Heart right ventricle (tissue), 16 donors: ENCODE results near the gene PLCL2. TPM values are rescaled to one million over a fixed set of nuclear protein-coding genes. Genes with fewer than 3 reads are reported as not detected.

Experiments
- ATAC-seq, 8 donors: fragments of 200-7000 bp; cut with Tn5 transposase; one replicate each; pipeline ENCODE4 v1.9.1; 2020; ENCODE audit warnings: mild to moderate bottlenecking in 8 of 8, moderate library complexity in 8 of 8, moderate number of reproducible peaks in 1 of 8
- DNase-seq, 2 donors: peaks; one replicate each; pipeline ENCODE4 v3.0.0-alpha.2; 2020
- H3K27ac ChIP-seq, 10 donors: fragments of 200-600 bp; sonication (generic) in 2 of 10; one replicate each; pipeline versions ENCODE4 v1.5.0 to v1.8.0; 2020 to 2022; ENCODE audit warnings: mild to moderate bottlenecking in 3 of 10
- H3K27me3 ChIP-seq, 7 donors: fragments of 200-600 bp; one replicate each; pipeline ENCODE4 v1.8.0; 2021 to 2022; ENCODE audit warnings: mild to moderate bottlenecking in 2 of 7
- H3K36me3 ChIP-seq, 9 donors: fragments of 200-600 bp; sonication (generic) in 1 of 9; one replicate each; pipeline versions ENCODE4 v1.5.0 to v1.8.0; 2020 to 2022; ENCODE audit warnings: mild to moderate bottlenecking in 2 of 9
- H3K4me1 ChIP-seq, 9 donors: fragments of 200-600 bp; sonication (generic) in 1 of 9; one replicate each; pipeline versions ENCODE4 v1.5.0 to v1.8.0; 2020 to 2022; ENCODE audit warnings: mild to moderate bottlenecking in 4 of 9
- H3K4me3 ChIP-seq, 10 donors: fragments of 200-600 bp; sonication (generic) in 2 of 10; one replicate each; pipeline versions ENCODE4 v1.5.0 to v1.8.0; 2020 to 2022; ENCODE audit warnings: mild to moderate bottlenecking in 7 of 10, moderate library complexity in 2 of 10
- H3K9me3 ChIP-seq, 11 donors: fragments of 200-600 bp in 10 of 11; sonication (generic) in 2 of 11; one replicate each; pipeline versions ENCODE4 v1.5.0 to v1.8.0; 2013 to 2022; ENCODE audit warnings: mild to moderate bottlenecking in 2 of 11, control low read depth in 1 of 11, moderate library complexity in 1 of 11
- CTCF ChIP-seq, 9 donors: fragments of 200-600 bp; sonication (generic) in 2 of 9; IDR thresholded peaks; one replicate each; pipeline versions ENCODE4 v1.5.0 to v1.8.0; 2021 to 2022; ENCODE audit warnings: antibody characterized with exemption in 9 of 9, mild to moderate bottlenecking in 5 of 9, moderate library complexity in 1 of 9
- WGBS, 2 donors: extraction: QIAGEN DNeasy Blood & Tissue Kit; methylation state at CpG; one replicate each; pipeline ENCODE4 v1.1.7; 2013; ENCODE audit warnings: inconsistent platforms in 1 of 2; 5-methylcytosine and 5-hydroxymethylcytosine counted together
- intact Hi-C, 10 donors: fragments of 100-400 bp; cut with DNase I; formaldehyde crosslinking; loops; one replicate each; pipeline versions ENCODE4 v1.11.1 to v1.14.2; 2022
- polyA plus RNA-seq, 2 donors: library from polyadenylated mRNA; stranded (reverse); fragments of 200-250 nt; gene quantifications; one replicate each; pipeline ENCODE4 v1.2.3, GENCODE V29; 2013
- total RNA-seq, 10 donors: library from RNA; stranded (reverse); fragmentation: NEBNext Ultra II Directional in 3 of 10; extraction: Animal tissue kit (Norgen Biotek cat#: 25700) in 3 of 10; gene quantifications; one replicate each; pipeline versions ENCODE4 v1.2.1 to v1.2.4, GENCODE V29; 2021 to 2023
- donor health status: Arrhythmogenic right ventricular cardiomyopathy.
- donor health status: ischemic (EF 13 %, LVEDD 7.1; RV severe dilation, severe dysfunction).
- donor health status: healthy with polysubstance abuse.
- donor health status: DM: no; HTN: yes; CAD: no.
- donor health status: DM: no; HTN: no; CAD: no.
- donor health status: ischemic (EF 25% LVEDD 6.9; RV normal size, moderate dysfunction).
- donor health status: ischemic (EF 25% LVEDD 5.7; RV mildly dilated, moderate dysfunction).
- donor health status: healthy.
- donor health status: DM: yes; HTN: yes; CAD: no.
- donor health status: Ischemic cardiomyopathy.
- donor health status: ischemic (EF 35%, LVEDD 5.7; RV mildly dilated, moderate dysfunction).
- donor health status: nonischemic (EF 11% LVEDD 7.7; RV severe dilation, severe dysfunction).
- donor health status: DM: yes; HTN: yes; CAD: no.
- donor health status: PGD.
- donor health status: ischemic (EF 29% LVEDD 5.4; RV normal size, mild dysfunction).
- donor health status: nonischemic (EF 23%, LVEDD 6.1; RV moderate dilation, normal function).

Gene PLCL2
- total and polyA plus RNA-seq, 12 donors: 8.7 to 79.8 (median 53.0) TPM

DNA sequence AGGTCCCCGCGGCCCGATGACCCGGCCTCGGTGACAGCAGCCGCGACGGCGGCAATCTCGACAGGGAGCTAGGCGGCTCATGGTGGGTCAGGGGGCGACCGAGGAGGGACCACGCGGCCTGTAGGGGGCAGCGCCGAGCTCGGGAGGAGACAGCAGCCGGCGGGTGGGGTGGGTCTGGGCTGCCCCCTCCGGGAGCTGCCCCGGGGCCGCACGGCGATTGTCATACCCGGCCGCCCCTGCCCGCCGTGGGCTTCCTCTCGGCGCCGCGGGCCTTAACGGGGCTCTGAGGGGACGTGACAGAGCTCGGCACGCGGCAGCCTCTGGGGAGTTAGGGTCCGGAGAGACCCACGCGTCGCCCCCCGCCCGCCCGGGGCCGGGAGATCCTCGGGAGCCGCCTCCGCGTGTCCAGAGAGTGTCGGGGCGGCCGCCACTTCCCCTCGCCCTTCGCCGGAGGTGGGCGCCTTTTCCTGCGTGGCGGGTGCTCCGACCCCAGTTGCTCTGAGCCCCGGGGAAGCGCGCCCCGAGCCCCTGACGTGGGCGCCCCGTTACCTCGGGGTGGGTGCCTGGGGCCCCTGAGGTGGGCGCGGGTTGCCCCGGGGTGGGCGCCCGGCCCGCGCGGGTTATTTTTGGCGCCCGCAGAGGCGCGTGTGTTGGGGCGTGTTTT lies 539 bp upstream of the PLCL2 start:
- peak; percentile 50 to 79 (median 72) for TF ChIP-seq CTCF (IDR thresholded peaks at IDR 0.05)
- Histone ChIP-seq H3K4me3 (peak overlapping the region; percentile 76 to 97 (median 86)), H3K4me1 (peaks cover 6 to 65% (median 38%) of the 10 kb centered on the region in 9 donors), H3K27me3 (no peaks in the 10 kb centered on the region), H3K36me3 (no peaks in the 10 kb centered on the region), H3K9me3 (no peaks in the 10 kb centered on the region), H3K27ac (peak overlapping the region; percentile 85 to 98 (median 96))
- peak; percentile 74 to 84 for DNase-seq
- intact Hi-C loops: loop anchor here in 9 of 10 donors (2.0 to 10.0 kb wide), 13 partner anchors 41 to 351 kb away; partner anchors contain the start of gene DAZL (in 4 of the 9)
- ATAC-seq: peak; percentile 66 to 89 (median 78)
- WGBS, 2 donors: 1 to 3% methylated on average over 69 to 81 of the region's 81 CpGs

DNA sequence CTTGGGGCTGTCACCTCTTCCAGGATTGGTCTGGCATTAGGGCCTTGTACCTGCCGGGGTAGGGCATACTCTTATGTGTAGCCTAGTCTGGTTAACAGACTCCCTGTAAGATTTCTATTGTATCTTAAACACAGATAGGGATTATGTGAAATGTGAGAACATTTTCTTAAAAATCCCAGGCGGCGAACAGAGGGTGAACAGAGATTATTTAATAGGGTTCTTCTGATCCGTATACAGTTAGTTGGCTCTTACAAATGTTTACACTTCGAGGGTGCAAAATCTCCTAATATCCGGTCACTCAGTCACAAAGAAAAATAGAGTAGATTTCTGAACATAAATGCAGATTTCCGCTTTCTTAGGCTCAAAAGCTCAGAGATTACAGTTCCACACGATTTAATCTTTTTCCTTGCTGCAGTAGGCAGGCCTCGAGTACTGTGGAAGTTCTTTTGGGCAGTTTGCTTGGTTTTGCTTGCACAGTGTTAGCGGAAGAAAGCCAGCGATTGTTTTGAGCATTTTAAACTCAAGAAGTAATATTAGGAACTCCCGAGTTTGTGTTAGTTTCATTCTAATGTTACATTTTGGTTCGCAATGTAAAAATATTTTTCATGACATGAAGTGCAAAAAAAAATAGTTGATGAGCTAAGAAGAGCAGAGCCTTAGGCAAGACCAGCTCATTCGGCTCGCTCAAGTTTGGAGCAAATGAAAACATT lies 993 bp downstream of the PLCL2 start:
- no peak for TF ChIP-seq CTCF (IDR thresholded peaks at IDR 0.05)
- intact Hi-C loops: loop anchor here in 9 of 10 donors (2.0 to 10.0 kb wide), 11 partner anchors 39 to 349 kb away; partner anchors contain the start of gene DAZL (in 4 of the 9)
- peak overlapping the region; percentile 85 to 98 (median 96) for H3K27ac ChIP-seq
- H3K36me3 ChIP-seq: no peaks in the 10 kb centered on the region
- ATAC-seq: no peak
- H3K4me3 ChIP-seq: peak overlapping the region; percentile 76 to 97 (median 86)
- no peak for DNase-seq
- no peaks in the 10 kb centered on the region for H3K27me3 ChIP-seq
- 2 to 4% methylated on average over 15 of the region's 15 CpGs for WGBS, 2 donors
- peaks cover 6 to 78% (median 53%) of the 10 kb centered on the region in 9 donors for H3K4me1 ChIP-seq
- H3K9me3 ChIP-seq: no peaks in the 10 kb centered on the region

- TF ChIP-seq CTCF (IDR thresholded peaks at IDR 0.05): no peak
- Histone ChIP-seq H3K4me3 (peak overlapping the region; percentile 76 to 97 (median 86)), H3K27ac (peak overlapping the region; percentile 85 to 98 (median 96)), H3K4me1 (peaks cover 6 to 78% (median 58%) of the 10 kb centered on the region in 9 donors), H3K36me3 (no peaks in the 10 kb centered on the region), H3K27me3 (no peaks in the 10 kb centered on the region), H3K9me3 (no peaks in the 10 kb centered on the region)
- 10 to 13% methylated on average over 3 of the region's 3 CpGs for WGBS, 2 donors
- ATAC-seq: no peak
- intact Hi-C loops: loop anchor here in 9 of 10 donors (5.0 to 10.0 kb wide), 10 partner anchors 121 to 349 kb away; partner anchors contain the start of gene DAZL (in 4 of the 9)
- DNase-seq: no peak
Observed at GRCh38 chr3:16886303-16886683, 1.5 kb downstream of the PLCL2 start.

DNA sequence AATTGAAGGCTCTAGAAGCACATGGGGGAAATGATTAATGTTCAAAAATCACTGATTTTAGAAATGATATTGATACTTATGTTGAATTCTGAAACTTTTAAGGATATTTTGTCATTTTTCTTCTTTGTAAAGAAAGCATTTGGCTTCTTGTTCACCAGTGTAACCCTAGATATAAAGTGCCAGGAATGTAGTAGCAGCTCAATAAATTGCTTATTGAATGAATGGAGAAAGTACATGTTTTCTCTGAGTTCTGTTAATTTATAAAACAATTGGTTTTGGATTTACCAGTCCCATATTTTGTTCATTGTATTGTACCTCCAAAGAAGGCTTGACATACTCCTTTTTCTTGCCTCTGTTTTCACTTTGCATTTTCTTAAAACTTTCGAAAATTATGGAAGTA lies 2.4 kb downstream of the PLCL2 start:
- Histone ChIP-seq H3K27ac (peak overlapping the region in 9 of 10 donors; percentile 85 to 98 (median 96)), H3K4me1 (peaks cover 6 to 80% (median 61%) of the 10 kb centered on the region in 9 donors), H3K4me3 (peak overlapping the region in 6 of 10 donors; percentile 76 to 93 (median 90)), H3K36me3 (no peaks in the 10 kb centered on the region), H3K9me3 (no peaks in the 10 kb centered on the region), H3K27me3 (no peaks in the 10 kb centered on the region)
- no peak for TF ChIP-seq CTCF (IDR thresholded peaks at IDR 0.05)
- DNase-seq: no peak
- intact Hi-C loops: loop anchor here in 9 of 10 donors (5.0 to 10.0 kb wide), 10 partner anchors 122 to 348 kb away; partner anchors contain the start of gene DAZL (in 4 of the 9)
- ATAC-seq: no peak
- WGBS, 2 donors: 81 to 98% methylated on average over 1 of the region's 1 CpG
